RPMI8226 (cell line): ENCODE data around the gene NKG7.
"Not testable (repeated sequence)": the region's sequence is repeated elsewhere in the genome, so short reads cannot be mapped to it uniquely, and the experiment has no call there.

ENCODE experiments used
- DNase-seq: peaks from one replicate; pipeline ENCODE4 v3.0.0-alpha.2; 2015

NKG7 gene, protein sequence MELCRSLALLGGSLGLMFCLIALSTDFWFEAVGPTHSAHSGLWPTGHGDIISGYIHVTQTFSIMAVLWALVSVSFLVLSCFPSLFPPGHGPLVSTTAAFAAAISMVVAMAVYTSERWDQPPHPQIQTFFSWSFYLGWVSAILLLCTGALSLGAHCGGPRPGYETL

GRCh38 chr19:51372649-51373504 is at the start of gene NKG7:
NKG7 (minus strand) TSS chr19:51372654; CDS start chr19:51372535, 119 bp downstream.
- no peak for DNase-seq

GRCh38 chr19:51422053-51422448 is 49.6 kb upstream of the NKG7 start:
- peak; percentile 91 for DNase-seq

GRCh38 chr19:51421229-51422052 is 49.0 kb upstream of the NKG7 start:
- DNase-seq = no peak

DNA sequence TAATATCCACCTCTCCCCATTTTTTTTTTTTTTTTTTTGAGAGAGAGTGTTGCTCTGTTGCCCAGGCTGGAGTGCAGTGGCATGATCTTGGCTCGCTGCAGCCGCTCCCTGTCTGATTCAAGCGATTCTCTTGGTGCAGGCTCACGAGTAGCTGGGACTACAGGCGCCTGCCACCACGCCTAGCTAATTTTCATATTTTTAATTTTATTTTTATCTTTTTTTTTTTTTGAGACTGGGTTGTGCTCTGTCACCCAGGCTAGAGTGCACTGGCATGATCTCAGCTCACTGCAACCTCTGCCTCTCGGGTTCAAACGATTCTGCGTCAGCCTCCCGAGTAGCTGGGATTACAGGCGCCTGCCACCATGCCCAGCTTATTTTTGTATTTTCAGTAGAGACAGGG is 48.1 kb upstream of the NKG7 start:
- DNase-seq = not testable (repeated sequence)

- no peak for DNase-seq
Observed at GRCh38 chr19:51418707-51419106, 46.3 kb upstream of the NKG7 start.

DNA sequence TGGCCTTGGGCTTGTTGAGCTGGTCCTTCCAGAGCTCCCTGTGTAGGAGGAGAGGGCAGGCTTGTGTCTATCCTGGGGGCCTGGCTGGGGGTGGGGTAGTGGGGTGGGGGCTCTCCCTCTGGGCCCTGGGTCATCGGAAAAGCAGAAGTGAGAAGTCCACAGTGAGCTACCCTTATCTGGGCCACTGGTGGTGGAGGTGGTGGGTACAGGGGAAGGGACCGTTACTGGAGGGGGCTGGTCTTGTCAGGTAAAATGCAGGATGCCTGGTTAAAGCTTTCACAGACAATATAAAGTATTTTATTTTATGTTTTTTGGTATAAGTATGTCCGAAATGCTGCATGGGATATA is 45.3 kb upstream of the NKG7 start:
- no peak for DNase-seq

DNA sequence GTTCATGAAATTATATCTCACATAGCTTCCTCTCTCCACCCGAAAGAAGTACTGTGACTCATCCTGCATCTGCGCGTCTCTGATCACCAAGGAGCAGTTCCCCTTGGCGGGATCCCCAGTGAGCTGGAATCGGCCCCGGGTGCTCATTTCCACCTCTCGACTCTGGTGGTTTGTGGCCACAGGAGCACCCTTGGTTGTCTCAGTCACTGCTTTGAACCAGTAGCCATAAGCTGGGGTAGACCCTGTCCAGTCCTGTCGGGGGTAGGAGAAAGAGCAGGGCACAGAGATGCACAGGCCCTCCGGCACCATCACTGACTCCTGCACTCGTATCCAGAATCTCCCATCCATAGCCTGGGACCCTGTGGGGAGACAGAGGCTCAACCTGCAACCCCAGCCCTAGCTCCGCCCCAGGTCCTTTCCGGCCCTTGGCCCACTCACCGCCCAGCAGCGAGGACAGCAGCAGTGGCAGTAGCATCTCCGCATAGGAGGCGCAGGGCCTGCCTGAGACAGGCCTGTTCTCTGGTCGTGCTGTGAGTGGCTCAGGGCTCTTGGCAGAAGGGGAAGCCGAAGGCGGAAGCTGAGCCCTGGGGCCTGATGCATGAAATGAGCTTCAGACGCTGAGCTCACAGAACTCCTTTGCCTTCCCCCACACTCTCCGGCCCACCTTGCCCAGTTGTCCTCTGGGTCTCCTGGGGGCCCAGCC is 44.8 kb upstream of the NKG7 start, which contains the start of gene SIGLEC10:
Gene SIGLEC10 (minus strand): TSS at position 536 of the 703 bp plus-strand sequence. CDS start 61 bp downstream, at position 475.
- peak; percentile 60 for DNase-seq

DNA sequence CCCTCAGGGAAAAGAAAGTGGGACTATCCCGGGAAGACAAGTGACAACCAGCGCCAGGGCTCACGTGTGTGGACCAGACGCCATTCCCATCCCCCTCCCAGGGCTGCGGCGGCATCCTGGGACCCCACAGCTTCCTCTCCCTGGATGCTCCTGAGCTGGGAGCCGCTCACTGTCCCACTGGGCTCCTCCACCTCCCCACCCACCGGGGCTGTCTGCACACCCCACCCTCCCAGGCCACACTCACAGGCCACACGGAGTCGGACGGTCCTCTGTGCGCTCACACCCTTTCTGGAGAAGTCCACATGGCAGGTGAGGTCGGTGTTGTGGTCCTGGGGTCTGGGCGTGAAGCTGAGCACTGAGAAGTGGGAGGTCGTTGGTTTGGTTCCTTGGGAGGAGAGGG is 44.0 kb upstream of the NKG7 start:
- DNase-seq = not testable (repeated sequence)

GRCh38 chr19:51415187-51415586 is 42.7 kb upstream of the NKG7 start:
- DNase-seq = no peak

DNA sequence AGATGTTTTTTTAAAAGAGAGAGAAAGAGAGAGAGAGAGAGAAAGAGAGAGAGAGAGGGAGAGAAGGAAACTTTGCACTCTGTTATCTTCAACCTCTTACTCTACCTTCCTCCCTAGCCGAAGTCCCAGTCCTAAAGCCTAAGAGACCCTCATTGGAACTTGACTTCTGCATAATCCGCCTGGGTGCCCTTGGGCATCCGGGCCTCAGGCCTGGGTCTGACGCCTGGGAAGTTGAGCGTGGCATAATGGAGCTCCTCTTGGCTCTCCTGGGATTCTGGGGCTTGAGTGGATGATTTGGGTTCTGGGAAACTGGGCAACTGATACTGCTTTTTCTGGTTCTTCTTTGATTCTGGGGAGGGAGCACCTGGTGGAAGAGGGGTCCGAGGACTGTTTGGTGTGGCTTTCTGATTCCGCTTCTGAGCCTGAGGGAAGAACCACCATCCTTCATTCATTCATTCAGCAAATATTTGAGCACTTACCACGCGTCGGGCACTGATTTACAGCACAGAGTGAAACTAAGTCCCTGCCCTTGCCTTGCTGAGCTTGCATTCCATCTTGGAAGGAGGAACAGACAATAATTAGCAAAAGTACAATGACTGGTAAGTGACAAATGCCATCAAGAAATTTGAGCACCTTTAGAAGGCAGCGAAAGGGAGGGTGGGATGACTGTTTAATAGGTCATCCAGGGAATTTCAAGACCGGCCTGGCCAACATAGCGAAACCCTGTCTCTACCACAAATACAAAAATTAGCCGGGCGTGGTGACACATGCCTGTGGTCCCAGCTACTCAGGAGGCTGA is 38.7 kb upstream of the NKG7 start:
- no peak for DNase-seq

DNA sequence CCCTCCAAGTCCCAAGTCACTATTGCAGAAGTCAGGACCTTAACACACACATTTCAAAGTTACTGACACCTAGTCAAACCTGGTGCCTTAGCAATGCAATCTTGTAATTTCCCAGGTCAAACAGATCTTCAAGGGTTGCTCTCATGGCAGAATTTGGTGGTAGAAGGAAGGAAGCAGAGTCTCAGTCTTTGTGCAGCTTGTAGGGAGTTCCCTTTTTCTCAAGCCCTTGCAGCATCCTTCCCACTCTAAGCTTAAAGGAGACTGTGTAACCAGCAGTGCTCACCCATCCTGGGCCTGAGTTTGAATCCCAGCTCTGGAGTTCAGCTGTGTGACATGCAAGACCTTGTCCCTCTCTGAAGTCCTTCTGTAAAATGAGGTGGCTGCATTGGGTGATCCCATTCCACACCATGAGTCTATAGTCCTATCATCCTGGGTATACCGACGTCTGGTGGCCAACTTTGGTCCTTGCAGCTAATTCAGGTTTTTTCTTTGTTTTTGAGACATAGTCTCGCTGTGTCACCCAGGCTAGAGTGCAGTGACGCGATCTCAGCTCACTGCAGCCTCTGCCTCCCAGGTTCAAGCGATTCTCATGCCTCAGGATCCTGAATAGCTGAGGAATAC is 35.2 kb upstream of the NKG7 start:
- peak; percentile 60 for DNase-seq

DNA sequence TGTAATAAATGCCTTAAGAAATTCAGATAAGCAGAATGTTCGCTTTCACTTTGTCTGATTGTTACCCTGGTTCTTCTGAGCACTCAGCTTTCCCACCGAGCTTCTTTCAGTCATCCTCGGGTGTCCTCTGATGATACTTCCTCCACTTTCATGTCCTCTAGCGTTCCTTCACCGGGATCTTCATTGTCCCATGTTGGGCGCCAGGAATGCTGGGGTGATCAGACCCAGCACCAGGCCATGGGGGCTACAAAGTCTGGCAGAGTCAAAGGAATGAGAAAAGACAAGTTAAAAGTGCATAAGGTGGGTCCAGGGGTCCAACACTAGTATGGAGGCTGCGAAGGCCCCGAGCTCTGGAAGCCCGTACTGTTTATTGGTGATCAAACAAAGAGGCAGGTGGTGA is 29.7 kb upstream of the NKG7 start:
- no peak for DNase-seq

- DNase-seq = not testable (repeated sequence)
Observed at GRCh38 chr19:51399936-51400335, 27.5 kb upstream of the NKG7 start.

DNA sequence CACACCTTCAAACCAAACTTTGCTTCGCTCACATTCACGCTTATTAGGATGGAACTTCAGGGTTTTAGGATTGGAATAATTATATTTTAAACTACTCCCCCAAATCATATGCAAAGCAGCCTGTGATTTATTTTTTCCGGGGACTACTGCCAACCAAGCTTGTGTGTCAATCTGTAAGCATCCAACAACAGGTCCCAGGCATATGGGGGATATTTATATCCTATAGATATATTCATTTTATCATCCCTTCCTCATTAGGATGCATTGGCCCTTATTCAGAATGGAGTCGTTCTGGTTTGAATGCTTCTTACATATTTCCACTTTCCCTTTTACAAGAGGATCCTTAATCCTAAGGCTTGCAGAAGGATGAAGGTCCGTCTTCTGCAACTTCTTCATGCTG is 26.8 kb upstream of the NKG7 start:
- no peak for DNase-seq

- DNase-seq = peak; percentile 41
Observed at GRCh38 chr19:51398096-51398704, 25.7 kb upstream of the NKG7 start.

GRCh38 chr19:51397453-51397852 is 25.0 kb upstream of the NKG7 start:
- DNase-seq = not testable (repeated sequence)

DNA sequence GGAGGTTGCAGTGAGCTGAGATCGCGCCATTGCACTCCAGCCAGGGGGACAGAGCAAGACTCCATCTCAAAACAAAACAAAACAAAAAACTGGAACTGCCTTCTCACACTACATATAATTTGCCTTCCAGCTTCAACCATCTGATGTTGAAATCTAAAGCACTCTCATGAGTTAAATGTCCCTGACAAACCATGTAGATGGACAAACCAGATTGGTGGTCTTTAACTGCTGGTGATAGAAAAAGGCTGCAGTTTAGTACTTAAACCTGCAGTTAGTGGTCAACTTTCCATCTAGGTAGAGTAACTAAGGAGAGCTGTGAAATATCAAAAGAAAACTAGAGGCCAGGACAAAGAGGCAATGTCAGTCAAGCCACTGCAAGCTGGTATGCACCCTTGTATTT is 23.7 kb upstream of the NKG7 start:
- DNase-seq = no peak

- peak; percentile 98 for DNase-seq
Observed at GRCh38 chr19:51394050-51394836, 21.8 kb upstream of the NKG7 start.

DNA sequence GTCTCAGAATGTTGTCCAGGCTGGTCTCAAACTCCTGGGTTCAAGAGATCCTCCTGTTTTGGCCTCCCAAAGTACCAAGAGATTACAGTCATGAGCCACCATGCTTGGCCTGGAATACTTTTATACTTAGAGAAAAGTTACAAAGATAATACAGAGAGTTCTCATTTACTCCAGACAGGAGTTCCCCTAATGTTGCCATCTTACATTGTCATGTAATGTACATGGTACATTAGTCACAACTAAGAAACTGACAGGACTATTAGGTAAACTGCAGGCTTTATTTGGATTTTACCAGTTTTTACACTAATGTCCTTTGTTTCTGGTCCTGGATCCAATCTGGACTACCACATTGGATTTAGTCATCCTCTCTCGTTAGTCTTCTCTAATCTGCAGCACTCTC is 20.2 kb upstream of the NKG7 start:
- no peak for DNase-seq

- DNase-seq = no peak
Observed at GRCh38 chr19:51391073-51391611, 18.7 kb upstream of the NKG7 start.
